IMR-90 (cell line): ENCODE results near the gene MICAL2. TPM values are rescaled to one million over a fixed set of nuclear protein-coding genes. Genes with fewer than 3 reads are reported as not detected.

Experiments
- ATAC-seq: fragments of 200-7000 bp; cut with Tn5 transposase; 2 replicates; pipeline ENCODE4 v1.9.1; 2020; ENCODE audit warnings: low read depth, mild to moderate bottlenecking, moderate library complexity
- BruUV-seq: library from RNA; stranded (reverse); fragments of 400-500 nt; replicated peaks from 2 replicates; lab custom pipeline; 2021; lab: Mats Ljungman, UMichigan
- CTCF ChIA-PET: fragments of 300-600 bp; formaldehyde crosslinking; extraction: SDS; loops from one replicate; lab custom pipeline; 2021; ENCODE audit warnings: antibody characterized with exemption; lab: Yijun Ruan, JAX
- POLR2A ChIA-PET: fragments of 300-600 bp; sonication (Branson Sonifier 250); formaldehyde crosslinking; loops from one replicate; lab custom pipeline; 2022; ENCODE audit warnings: antibody characterized with exemption; ENCODE audit not compliant: unreplicated experiment; lab: Charles Lee
- DNase-seq: peaks from one replicate; pipeline ENCODE4 v3.0.0; 2013
- H2AFZ ChIP-seq: replicated peaks from 2 replicates; pipeline ENCODE3; 2013; ENCODE audit warnings: low read length, mild to moderate bottlenecking; ENCODE audit not compliant: poor library complexity
- H2AK5ac ChIP-seq: 2 replicates; pipeline ENCODE4 v1.6.1; 2013; ENCODE audit warnings: low read depth, low read length, inconsistent platforms
- H2AK9ac ChIP-seq: replicated peaks from 2 replicates; pipeline ENCODE3; 2013; ENCODE audit warnings: mild to moderate bottlenecking, low read depth, low read length, moderate library complexity; ENCODE audit not compliant: poor library complexity
- H2BK120ac ChIP-seq: 2 replicates; pipeline ENCODE4 v1.6.1; 2013; ENCODE audit warnings: low read depth, low read length, inconsistent platforms
- H2BK15ac ChIP-seq: 3 replicates; pipeline ENCODE4 v1.6.1; 2013; ENCODE audit warnings: low read depth, low read length, inconsistent platforms
- H2BK20ac ChIP-seq: 2 replicates; pipeline ENCODE4 v1.6.1; 2013; ENCODE audit warnings: low read depth, mild to moderate bottlenecking, inconsistent platforms, low read length, moderate library complexity
- H2BK5ac ChIP-seq: 2 replicates; pipeline ENCODE4 v1.6.1; 2013; ENCODE audit warnings: mild to moderate bottlenecking, low read depth, low read length, inconsistent platforms; ENCODE audit not compliant: poor library complexity, severe bottlenecking
- H3K14ac ChIP-seq: replicated peaks from 2 replicates; pipeline ENCODE4 v1.6.1; 2013; ENCODE audit warnings: low read depth, low read length, inconsistent platforms
- H3K18ac ChIP-seq: 2 replicates; pipeline ENCODE4 v1.6.1; 2013; ENCODE audit warnings: low read depth, low read length, control low read depth
- H3K23ac ChIP-seq: 2 replicates; pipeline ENCODE4 v1.6.1; 2013; ENCODE audit warnings: low read depth, low read length, inconsistent platforms
- H3K27ac ChIP-seq: 2 replicates; pipeline ENCODE4 v1.5.1; 2013; ENCODE audit warnings: mild to moderate bottlenecking, control low read depth, low read length; ENCODE audit not compliant: insufficient read depth
- H3K27me3 ChIP-seq: 2 replicates; pipeline ENCODE4 v1.6.1; 2013; ENCODE audit warnings: low read length; ENCODE audit not compliant: control insufficient read depth, insufficient read depth
- H3K36me3 ChIP-seq: 2 replicates; pipeline ENCODE4 v1.6.1; 2013; ENCODE audit warnings: low read length, mixed read lengths; ENCODE audit not compliant: control insufficient read depth, insufficient read depth
- H3K4ac ChIP-seq: 2 replicates; pipeline ENCODE4 v1.6.1; 2013; ENCODE audit warnings: low read depth, low read length, inconsistent platforms
- H3K4me1 ChIP-seq: 2 replicates; pipeline ENCODE4 v1.6.1; 2013; ENCODE audit warnings: low read length, mixed read lengths; ENCODE audit not compliant: control insufficient read depth, insufficient read depth
- H3K4me2 ChIP-seq: 2 replicates; pipeline ENCODE4 v1.6.1; 2013; ENCODE audit warnings: low read depth, mild to moderate bottlenecking, control low read depth, low read length, moderate library complexity
- H3K4me3 ChIP-seq: 2 replicates; pipeline ENCODE4 v1.5.1; 2013; ENCODE audit warnings: low read depth, mild to moderate bottlenecking, control low read depth, low read length, moderate library complexity; ENCODE audit not compliant: insufficient read depth
- H3K56ac ChIP-seq: 2 replicates; pipeline ENCODE4 v1.6.1; 2013; ENCODE audit warnings: low read length, inconsistent platforms; ENCODE audit not compliant: insufficient read depth; ENCODE audit errors: extremely low read depth
- H3K79me1 ChIP-seq, 2 experiments: 2 replicates each; pipeline ENCODE4 v1.6.1; 2013; ENCODE audit warnings: low read length in 2 of 2, inconsistent platforms in 1 of 2, low read depth in 1 of 2
- H3K9ac ChIP-seq: 2 replicates; pipeline ENCODE4 v1.6.1; 2013; ENCODE audit warnings: low read depth, low read length, control low read depth
- H3K9me1 ChIP-seq: 2 replicates; pipeline ENCODE4 v1.6.1; 2013; ENCODE audit warnings: low read length, inconsistent platforms; ENCODE audit not compliant: insufficient read depth
- H3K9me3 ChIP-seq: 2 replicates; pipeline ENCODE4 v1.6.1; 2013; ENCODE audit warnings: low read length; ENCODE audit not compliant: control insufficient read depth, insufficient read depth
- H4K20me1 ChIP-seq: 2 replicates; pipeline ENCODE4 v1.6.1; 2013; ENCODE audit warnings: low read length, inconsistent platforms; ENCODE audit not compliant: insufficient read depth
- H4K5ac ChIP-seq: 2 replicates; pipeline ENCODE4 v1.6.1; 2013; ENCODE audit warnings: mild to moderate bottlenecking, low read depth, low read length, control low read depth
- H4K8ac ChIP-seq, 2 experiments: 2 replicates each; pipeline ENCODE4 v1.6.1; 2013; ENCODE audit warnings: low read depth in 2 of 2, low read length in 2 of 2, control low read depth in 1 of 2, inconsistent platforms in 1 of 2
- H4K91ac ChIP-seq: 2 replicates; pipeline ENCODE4 v1.6.1; 2013; ENCODE audit warnings: low read depth, low read length, inconsistent platforms; ENCODE audit not compliant: insufficient read depth
- BHLHE40 ChIP-seq: fragments of 150-350 bp; IDR thresholded peaks from 2 replicates; pipeline ENCODE4 v1.6.1; 2016; ENCODE audit warnings: mild to moderate bottlenecking, low read depth, low read length
- CEBPB ChIP-seq: IDR thresholded peaks from 2 replicates; pipeline ENCODE4 v1.6.1; 2012; ENCODE audit warnings: low read depth, low read length, improper control_type of control experiment
- CHD1 ChIP-seq: IDR thresholded peaks from 2 replicates; pipeline ENCODE4 v1.6.1; 2012; ENCODE audit warnings: low read depth, low read length, improper control_type of control experiment
- ELK1 ChIP-seq: fragments of 150-350 bp; IDR thresholded peaks from 2 replicates; pipeline ENCODE4 v1.6.1; 2016; ENCODE audit warnings: low read depth, mild to moderate bottlenecking, low read length, moderate library complexity, borderline replicate concordance
- FOS ChIP-seq: fragments of 150-350 bp; IDR thresholded peaks from 2 replicates; pipeline ENCODE4 v1.6.1; 2016; ENCODE audit warnings: low read depth, low read length
- MAFK ChIP-seq: IDR thresholded peaks from 2 replicates; pipeline ENCODE4 v1.6.1; 2012; ENCODE audit warnings: low read depth, low read length, improper control_type of control experiment
- MXI1 ChIP-seq: IDR thresholded peaks from 2 replicates; pipeline ENCODE4 v1.6.1; 2012; ENCODE audit warnings: low read depth, mild to moderate bottlenecking, low read length, moderate library complexity, borderline replicate concordance
- NFE2L2 ChIP-seq: fragments of 150-350 bp; IDR thresholded peaks from 2 replicates; pipeline ENCODE4 v1.6.1; 2016; ENCODE audit warnings: low read depth, mild to moderate bottlenecking, low read length
- RAD21 ChIP-seq: IDR thresholded peaks from 2 replicates; pipeline ENCODE4 v1.6.1; 2012; ENCODE audit warnings: low read length, improper control_type of control experiment
- RCOR1 ChIP-seq: IDR thresholded peaks from 2 replicates; pipeline ENCODE4 v1.6.1; 2012; ENCODE audit warnings: mild to moderate bottlenecking, low read length, improper control_type of control experiment; ENCODE audit not compliant: insufficient replicate concordance
- RFX5 ChIP-seq: IDR thresholded peaks from 2 replicates; pipeline ENCODE4 v1.8.0; 2012; ENCODE audit warnings: low read depth, mild to moderate bottlenecking, low read length, moderate library complexity
- SMC3 ChIP-seq: fragments of 150-350 bp; IDR thresholded peaks from 2 replicates; pipeline ENCODE4 v1.6.1; 2016; ENCODE audit warnings: low read depth, mild to moderate bottlenecking, antibody characterized with exemption, low read length, moderate library complexity
- WGBS, 2 experiments: methylation state at CpG; one replicate each; pipeline versions ENCODE4 v1.1.5 to v1.1.7; 2013; ENCODE audit warnings: missing lambda C conversion rate in 2 of 2; ENCODE audit not compliant: insufficient read length in 1 of 2; ENCODE audit errors: extremely low coverage in 2 of 2; 5-methylcytosine and 5-hydroxymethylcytosine counted together
- dilution Hi-C: fragments of 300-500 bp; cut with HindIII; formaldehyde crosslinking; loops from one replicate; pipeline ENCODE4 v1.14.3; 2018; ENCODE audit warnings: low sequenced_read_pairs; ENCODE audit not compliant: unreplicated experiment
- in situ Hi-C: fragments of 300-500 bp; cut with MboI; formaldehyde crosslinking; loops from 3 replicates; pipeline ENCODE4 v1.14.3; 2019; ENCODE audit warnings: low sequenced_read_pairs, inconsistent platforms, mixed read lengths
- intact Hi-C: fragments of 100-400 bp; cut with micrococcal nuclease; formaldehyde crosslinking; loops from 2 replicates; pipeline ENCODE4 v1.10.0; 2022
- polyA plus RNA-seq, 3 experiments: library from polyadenylated mRNA; depleted of rRNA; stranded (reverse); fragments of >200 nt; gene quantifications; 2 replicates each; pipeline ENCODE4 v1.2.3, GENCODE V29; 2012; ENCODE audit warnings: low replicate concordance in 1 of 3
- total RNA-seq: library from RNA; depleted of rRNA; stranded (reverse); fragments of >200 nt; gene quantifications from 2 replicates; pipeline ENCODE4 v1.2.3, GENCODE V29; 2012

MICAL2 gene
- total and polyA plus RNA-seq, 2 of the 4 experiments (the other 2 are of a cell fraction), result 170 to 336 TPM

DNA sequence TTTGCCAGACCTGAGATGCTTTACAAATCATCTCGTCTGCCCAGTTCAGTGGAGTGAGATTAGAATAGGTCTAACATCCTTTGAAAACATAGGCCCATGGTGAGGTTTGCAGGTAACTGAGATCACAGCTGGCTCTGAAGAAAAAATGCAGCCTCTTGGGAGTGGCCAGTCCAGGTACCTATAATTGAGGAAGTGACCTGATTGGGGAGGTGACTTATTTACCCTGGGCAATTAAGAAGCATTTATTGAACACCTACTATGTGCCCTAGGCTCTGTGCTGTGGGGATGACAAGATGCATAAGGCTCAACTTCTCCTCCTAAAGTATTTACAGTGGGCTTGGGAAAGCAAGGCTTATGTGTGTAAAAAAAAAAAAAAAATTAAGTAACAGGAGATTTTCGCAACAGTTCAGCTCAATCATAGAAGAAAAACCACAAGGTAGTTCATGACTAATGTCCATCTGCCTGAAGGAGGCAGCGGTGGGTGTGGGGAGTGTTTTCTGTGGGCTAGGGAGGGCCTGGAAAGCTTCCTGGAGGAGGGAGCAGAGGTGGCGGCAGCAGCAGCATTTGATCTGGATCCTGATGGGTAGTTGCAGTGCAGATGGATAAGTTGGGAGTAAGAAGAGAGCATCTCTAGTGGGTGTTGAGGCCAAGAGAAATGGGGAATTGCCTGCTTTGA lies 16.1 kb downstream of the MICAL2 start (continued):
- no peak for TF ChIP-seq NFE2L2
- TF ChIP-seq CHD1, result no peak
- TF ChIP-seq RFX5, result no peak

GRCh38 chr11:12127206-12127898 lies 17.0 kb downstream of the MICAL2 start:
- CTCF ChIA-PET, result interaction anchor here (0.6 to 1.1 kb wide), 2 partner anchors 17 to 43 kb away, joined by 3 to 6 read pairs; no protein-coding TSS in a partner anchor
- peak overlapping the region; percentile 40 for H3K23ac ChIP-seq
- peak overlapping the region; percentile 76 for H2AK5ac ChIP-seq
- H3K36me3 ChIP-seq, result peaks cover 3% of the 10 kb centered on the region; the same call in 1 of the 2 replicates
- 60% methylated on average over 1 of the region's 4 CpGs; no CpG with 5 or more reads in 1 of the 2 experiments for WGBS, 2 experiments
- peak overlapping the region; percentile 19; the same call in 1 of the 2 replicates for H3K9ac ChIP-seq
- H3K9me3 ChIP-seq, result no peaks in the 10 kb centered on the region
- H3K27ac ChIP-seq, result peak overlapping the region; percentile 20
- peak overlapping the region; percentile 30; the same call in 1 of the 2 replicates for H4K5ac ChIP-seq
- H3K56ac ChIP-seq, result no peak overlapping the region
- no peak for DNase-seq
- H3K4ac ChIP-seq, result peak overlapping the region; percentile 81
- peak overlapping the region; percentile 10 for H3K18ac ChIP-seq
- dilution Hi-C loops, result no loop called here
- peak overlapping the region; percentile 75 for H2BK20ac ChIP-seq
- H2BK5ac ChIP-seq, result peak overlapping the region; percentile 61
- H3K4me3 ChIP-seq, result no peak overlapping the region
- no peak overlapping the region for H2AK9ac ChIP-seq
- peak overlapping the region; percentile 17 to 67; a peak in 3 of 4 replicates for H4K8ac ChIP-seq
- peaks cover 46% of the 10 kb centered on the region for H3K4me1 ChIP-seq
- peaks cover 58% of the 10 kb centered on the region for H3K9me1 ChIP-seq
- POLR2A ChIA-PET, result interaction anchor here (0.5 to 1.0 kb wide), 2 partner anchors 16 to 41 kb away, joined by 3 to 5 read pairs; no protein-coding TSS in a partner anchor
- in situ Hi-C loops, result no loop called here
- H4K91ac ChIP-seq, result peak overlapping the region; percentile 67
- no peaks in the 10 kb centered on the region for H3K27me3 ChIP-seq
- no peak overlapping the region for H3K4me2 ChIP-seq
- ATAC-seq, result peak; percentile 30
- peak overlapping the region; percentile 73 for H3K14ac ChIP-seq
- H2BK15ac ChIP-seq, result peak overlapping the region; percentile 56; the same call in 2 of the 3 replicates
- intact Hi-C loops, result no loop called here
- BruUV-seq, result no TSS peak
- H3K79me1 ChIP-seq, result peaks cover 32 to 90% of the 10 kb centered on the region in 2 experiments
- H2AFZ ChIP-seq, result no peak overlapping the region
- H2BK120ac ChIP-seq, result peak overlapping the region; percentile 89
- H4K20me1 ChIP-seq, result peaks cover 70% of the 10 kb centered on the region
- TF ChIP-seq FOS, result no peak
- TF ChIP-seq CHD1, result no peak
- no peak for TF ChIP-seq MAFK
- no peak for TF ChIP-seq RCOR1
- TF ChIP-seq MXI1, result no peak
- no peak for TF ChIP-seq RAD21
- TF ChIP-seq CEBPB, result no peak
- TF ChIP-seq SMC3, result no peak
- TF ChIP-seq ELK1, result no peak
- TF ChIP-seq BHLHE40, result no peak
